ENCODE measurements around the gene FKBP2.

GRCh38 chr11:64203421-64204079 is 37.3 kb upstream of the FKBP2 start:
- no peak for TF ChIP-seq CTCF (conservative IDR thresholded peaks at IDR 0.05)
- TF ChIP-seq ZFX (IDR thresholded peaks at IDR 0.05), result no peak
